ENCODE data around the gene CROCC. TPM values are rescaled to one million over a fixed set of nuclear protein-coding genes. Genes with fewer than 3 reads are reported as not detected.

CROCC gene
- total RNA-seq, 4 donors from 2014 or later: 19.5 to 63.8 (median 23.3) TPM

DNA sequence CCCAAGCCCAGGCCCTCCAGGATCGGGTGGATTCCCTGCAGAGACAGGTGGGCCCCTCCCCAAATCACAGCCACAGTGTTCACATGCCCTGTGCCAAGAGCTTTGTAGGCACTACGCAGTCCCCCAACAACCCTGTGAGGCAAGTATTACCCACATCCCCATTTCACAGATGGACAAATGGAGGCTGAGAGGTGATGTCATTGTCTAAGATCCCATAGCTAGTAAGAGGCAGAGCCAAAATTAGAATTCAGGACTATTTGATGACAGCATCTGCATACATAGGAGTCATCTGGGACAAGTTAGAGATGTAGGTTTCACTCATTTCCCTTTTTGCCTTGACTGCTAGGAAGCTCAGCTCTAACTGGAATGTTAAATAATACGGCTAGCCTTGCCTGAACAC, 46.6 kb downstream of the CROCC start:
- H3K4me3 ChIP-seq (ENCODE audit: low read depth, poor library complexity, severe bottlenecking): no peak overlapping the region
- no peak for TF ChIP-seq POLR2A (IDR thresholded peaks at IDR 0.05)
- TF ChIP-seq, protein P1, sequence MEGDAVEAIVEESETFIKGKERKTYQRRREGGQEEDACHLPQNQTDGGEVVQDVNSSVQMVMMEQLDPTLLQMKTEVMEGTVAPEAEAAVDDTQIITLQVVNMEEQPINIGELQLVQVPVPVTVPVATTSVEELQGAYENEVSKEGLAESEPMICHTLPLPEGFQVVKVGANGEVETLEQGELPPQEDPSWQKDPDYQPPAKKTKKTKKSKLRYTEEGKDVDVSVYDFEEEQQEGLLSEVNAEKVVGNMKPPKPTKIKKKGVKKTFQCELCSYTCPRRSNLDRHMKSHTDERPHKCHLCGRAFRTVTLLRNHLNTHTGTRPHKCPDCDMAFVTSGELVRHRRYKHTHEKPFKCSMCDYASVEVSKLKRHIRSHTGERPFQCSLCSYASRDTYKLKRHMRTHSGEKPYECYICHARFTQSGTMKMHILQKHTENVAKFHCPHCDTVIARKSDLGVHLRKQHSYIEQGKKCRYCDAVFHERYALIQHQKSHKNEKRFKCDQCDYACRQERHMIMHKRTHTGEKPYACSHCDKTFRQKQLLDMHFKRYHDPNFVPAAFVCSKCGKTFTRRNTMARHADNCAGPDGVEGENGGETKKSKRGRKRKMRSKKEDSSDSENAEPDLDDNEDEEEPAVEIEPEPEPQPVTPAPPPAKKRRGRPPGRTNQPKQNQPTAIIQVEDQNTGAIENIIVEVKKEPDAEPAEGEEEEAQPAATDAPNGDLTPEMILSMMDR (IDR thresholded peaks at IDR 0.05): no peak
- DNase-seq (ENCODE audit: low spot score in 2 of 2): no peak
- intact Hi-C loops (cut with DNase I; ENCODE audit: low total_unique reads): no loop called here
- 98 to 100% methylated on average over 3 of the region's 3 CpGs for WGBS, 2 donors

DNA sequence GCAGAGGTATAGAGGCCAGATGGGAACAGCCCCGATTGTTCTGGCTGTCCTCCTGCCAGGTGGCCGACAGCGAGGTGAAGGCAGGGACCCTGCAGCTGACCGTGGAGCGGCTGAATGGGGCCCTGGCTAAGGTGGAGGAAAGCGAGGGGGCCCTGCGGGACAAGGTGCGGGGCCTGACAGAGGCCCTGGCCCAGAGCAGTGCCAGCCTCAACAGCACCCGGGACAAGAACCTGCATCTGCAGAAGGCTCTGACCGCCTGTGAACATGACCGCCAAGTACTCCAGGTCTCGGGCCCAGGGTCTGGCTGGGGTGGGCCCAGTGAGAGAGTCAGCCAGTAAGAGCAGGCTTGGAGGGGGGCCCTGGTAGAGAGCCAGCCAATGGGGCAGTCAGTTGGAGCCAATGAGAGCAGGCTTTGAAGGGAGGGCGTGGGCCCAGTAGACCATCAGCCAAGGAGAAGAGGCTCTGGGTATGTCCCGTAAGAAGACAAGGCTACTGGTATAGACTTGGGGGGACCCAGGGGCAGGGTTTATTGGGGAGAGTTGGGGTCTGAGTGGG, 47.4 kb downstream of the CROCC start:
- WGBS, 2 donors: 85 to 92% methylated on average over 13 to 14 of the region's 14 CpGs
- intact Hi-C loops (cut with DNase I; ENCODE audit: low total_unique reads): no loop called here
- H3K4me3 ChIP-seq (ENCODE audit: low read depth, poor library complexity, severe bottlenecking): no peak overlapping the region
- no peak for TF ChIP-seq POLR2A (IDR thresholded peaks at IDR 0.05)
- TF ChIP-seq, protein P1 (IDR thresholded peaks at IDR 0.05): no peak
- DNase-seq (ENCODE audit: low spot score in 2 of 2): no peak

DNA sequence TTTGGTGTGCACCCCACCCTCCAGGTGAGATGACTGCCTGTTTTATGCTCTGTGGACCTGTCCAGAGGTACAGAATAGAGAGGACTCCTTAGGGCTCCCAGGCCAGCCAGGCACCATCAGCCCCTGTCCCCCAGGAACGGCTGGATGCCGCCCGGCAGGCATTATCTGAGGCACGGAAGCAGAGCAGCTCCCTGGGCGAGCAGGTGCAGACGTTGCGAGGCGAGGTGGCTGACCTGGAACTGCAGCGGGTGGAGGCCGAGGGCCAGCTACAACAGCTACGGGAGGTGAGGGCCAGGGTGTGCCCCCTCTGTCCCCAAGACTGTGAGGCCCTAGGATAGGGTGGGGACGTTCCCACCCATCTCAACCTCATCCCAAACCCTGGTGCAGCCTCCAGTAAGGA, 47.9 kb downstream of the CROCC start:
- DNase-seq (ENCODE audit: low spot score in 2 of 2): no peak

DNA sequence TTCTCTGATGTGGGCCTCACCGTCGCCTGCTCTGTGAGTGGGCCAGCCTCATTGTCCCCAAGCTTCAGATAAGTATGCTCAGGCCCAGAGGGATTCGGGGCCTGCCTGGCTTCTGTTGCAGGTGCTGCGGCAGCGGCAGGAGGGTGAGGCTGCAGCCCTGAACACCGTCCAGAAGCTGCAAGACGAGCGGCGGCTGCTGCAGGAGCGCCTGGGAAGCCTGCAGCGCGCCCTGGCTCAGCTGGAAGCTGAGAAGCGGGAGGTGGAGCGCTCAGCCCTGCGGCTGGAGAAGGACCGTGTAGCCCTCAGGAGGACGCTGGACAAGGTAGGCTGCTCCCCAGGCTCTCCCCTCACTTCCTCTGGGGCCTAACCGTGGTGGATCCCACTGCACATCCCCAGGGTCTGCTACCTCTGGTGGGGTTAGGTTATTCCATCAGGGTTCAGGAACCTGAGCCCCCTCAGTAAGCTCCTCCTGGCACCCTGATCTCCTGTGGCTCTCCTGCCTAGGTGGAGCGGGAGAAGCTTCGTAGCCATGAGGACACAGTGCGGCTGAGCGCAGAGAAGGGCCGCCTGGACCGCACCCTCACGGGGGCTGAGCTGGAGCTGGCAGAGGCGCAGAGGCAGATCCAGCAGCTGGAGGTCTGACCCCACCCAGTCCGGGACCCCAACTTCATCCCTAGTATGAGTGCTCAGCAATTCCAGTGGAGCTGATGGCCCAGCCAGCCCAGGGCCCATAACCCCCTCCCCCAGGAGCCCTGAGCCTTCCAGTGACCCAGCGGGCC, 48.6 kb downstream of the CROCC start:
- intact Hi-C loops (cut with DNase I; ENCODE audit: low total_unique reads): no loop called here
- H3K4me3 ChIP-seq (ENCODE audit: low read depth, poor library complexity, severe bottlenecking): no peak overlapping the region
- no peak for DNase-seq (ENCODE audit: low spot score in 2 of 2)
- TF ChIP-seq, protein P1 (IDR thresholded peaks at IDR 0.05): no peak
- no peak for TF ChIP-seq POLR2A (IDR thresholded peaks at IDR 0.05)
- 89 to 91% methylated on average over 21 to 24 of the region's 28 CpGs for WGBS, 2 donors

More for the DNA sequence above, 47.9 kb downstream of the CROCC start:
- intact Hi-C loops (cut with DNase I; ENCODE audit: low total_unique reads): no loop called here
- TF ChIP-seq, protein P1 (IDR thresholded peaks at IDR 0.05): no peak
- no peak for TF ChIP-seq POLR2A (IDR thresholded peaks at IDR 0.05)
- no peak overlapping the region for H3K4me3 ChIP-seq (ENCODE audit: low read depth, poor library complexity, severe bottlenecking)
- 90 to 95% methylated on average over 9 to 10 of the region's 12 CpGs for WGBS, 2 donors

DNA sequence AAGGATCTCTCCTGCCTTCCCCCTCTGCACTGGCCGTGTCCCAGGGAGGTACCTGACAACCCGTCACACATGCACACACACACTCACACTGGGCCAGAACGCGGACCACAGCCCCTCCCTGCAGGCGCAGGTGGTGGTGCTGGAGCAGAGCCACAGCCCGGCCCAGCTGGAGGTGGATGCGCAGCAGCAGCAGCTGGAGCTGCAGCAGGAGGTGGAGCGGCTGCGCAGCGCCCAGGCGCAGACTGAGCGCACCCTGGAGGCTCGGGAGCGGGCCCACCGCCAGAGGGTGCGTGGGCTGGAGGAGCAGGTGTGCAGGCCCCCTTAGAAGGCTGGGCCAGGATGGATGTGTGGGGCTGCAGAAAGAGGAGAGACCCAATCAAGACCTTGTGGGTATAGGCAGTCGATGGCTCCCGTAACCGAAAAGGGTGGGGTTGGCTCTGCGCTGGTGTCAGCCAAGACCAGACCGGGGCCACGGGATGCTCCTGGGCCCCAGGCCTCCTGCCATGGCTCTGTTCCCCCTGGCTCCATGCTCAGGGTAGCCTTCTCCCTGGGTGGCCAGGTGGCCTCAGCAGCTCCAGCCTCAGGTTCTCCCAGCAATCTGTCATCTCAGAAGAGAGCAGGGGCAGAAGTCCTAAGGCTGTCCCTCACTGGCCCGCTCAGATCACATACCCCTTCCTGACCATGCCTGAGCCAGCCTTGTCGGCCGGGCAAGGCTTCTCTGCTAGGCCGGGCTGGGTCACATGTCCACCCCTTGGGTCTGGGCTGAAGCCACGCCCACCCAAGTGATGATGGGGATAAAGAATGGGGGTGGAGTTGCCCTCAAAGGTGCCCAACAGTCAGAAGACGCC, 49.8 kb downstream of the CROCC start:
- H3K4me3 ChIP-seq (ENCODE audit: low read depth, poor library complexity, severe bottlenecking): no peak overlapping the region
- TF ChIP-seq, protein P1 (IDR thresholded peaks at IDR 0.05): no peak
- TF ChIP-seq POLR2A (IDR thresholded peaks at IDR 0.05): no peak
- intact Hi-C loops (cut with DNase I; ENCODE audit: low total_unique reads): no loop called here
- DNase-seq (ENCODE audit: low spot score in 2 of 2): no peak
- 51 to 60% methylated on average over 26 to 28 of the region's 28 CpGs for WGBS, 2 donors

All from lower leg skin (tissue), 4 donors.